ENCODE results near the gene ZNF609.
"Not testable (repeated sequence)": the region's sequence is repeated elsewhere in the genome, so short reads cannot be mapped to it uniquely, and the experiment has no call there.

The ZNF609 gene

DNA sequence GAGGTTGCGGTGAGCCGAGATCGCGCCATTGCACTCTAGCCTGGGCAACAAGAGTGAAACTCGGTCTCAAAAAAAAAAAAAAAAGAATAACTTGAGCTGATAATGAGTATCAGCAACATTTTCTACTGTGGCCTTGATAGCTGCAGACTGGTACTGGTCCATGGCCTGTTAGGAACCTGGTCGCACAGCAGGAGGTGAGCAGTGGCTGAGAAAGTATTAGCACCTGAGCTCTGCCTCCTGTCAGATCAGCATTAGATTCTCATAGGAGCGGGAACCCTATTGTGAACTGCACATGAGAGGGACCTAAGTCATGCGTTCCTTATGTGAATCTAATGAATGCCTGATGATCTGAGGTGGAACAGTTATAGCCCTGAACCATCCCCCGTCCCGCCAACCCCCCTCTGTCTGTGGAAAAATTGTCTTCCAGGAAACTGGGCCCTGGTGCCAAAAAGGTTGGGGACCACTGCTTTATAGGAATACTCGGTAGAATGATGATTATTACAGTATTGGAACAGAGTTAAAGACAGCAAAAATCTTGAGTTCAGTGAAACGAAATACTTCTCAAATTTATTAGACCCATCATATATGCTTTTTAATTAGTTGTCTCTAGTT is 126.0 kb downstream of the ZNF609 start:
- no peak for DNase-seq (ENCODE audit: low read depth in 2 of 2)

DNA sequence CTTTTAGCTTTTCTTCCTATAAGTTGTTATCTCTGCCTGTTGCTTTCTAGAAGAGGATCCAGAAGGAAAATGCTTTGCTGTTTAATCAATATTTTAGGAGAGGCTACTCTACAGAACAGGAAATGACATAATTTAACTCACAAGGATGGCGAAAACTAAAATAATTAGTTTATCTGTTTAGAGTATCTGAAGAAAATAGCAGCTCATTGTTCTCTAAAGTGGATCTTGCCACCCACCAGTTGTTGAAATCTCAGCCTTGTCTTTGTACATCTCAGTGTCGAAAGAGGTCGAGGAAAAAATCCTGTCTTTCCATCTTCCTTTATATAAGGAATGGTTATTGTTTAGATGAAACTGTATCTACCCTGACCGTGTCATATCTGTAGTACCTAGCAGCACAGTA is 126.6 kb downstream of the ZNF609 start:
- no peak for DNase-seq (ENCODE audit: low read depth in 2 of 2)

- no peak for DNase-seq (ENCODE audit: low read depth in 2 of 2)
Measured at GRCh38 chr15:64589435-64590084, 129.2 kb downstream of the ZNF609 start.

GRCh38 chr15:64592845-64593244 is 132.5 kb downstream of the ZNF609 start:
- DNase-seq (ENCODE audit: low read depth in 2 of 2): not testable (repeated sequence)

DNA sequence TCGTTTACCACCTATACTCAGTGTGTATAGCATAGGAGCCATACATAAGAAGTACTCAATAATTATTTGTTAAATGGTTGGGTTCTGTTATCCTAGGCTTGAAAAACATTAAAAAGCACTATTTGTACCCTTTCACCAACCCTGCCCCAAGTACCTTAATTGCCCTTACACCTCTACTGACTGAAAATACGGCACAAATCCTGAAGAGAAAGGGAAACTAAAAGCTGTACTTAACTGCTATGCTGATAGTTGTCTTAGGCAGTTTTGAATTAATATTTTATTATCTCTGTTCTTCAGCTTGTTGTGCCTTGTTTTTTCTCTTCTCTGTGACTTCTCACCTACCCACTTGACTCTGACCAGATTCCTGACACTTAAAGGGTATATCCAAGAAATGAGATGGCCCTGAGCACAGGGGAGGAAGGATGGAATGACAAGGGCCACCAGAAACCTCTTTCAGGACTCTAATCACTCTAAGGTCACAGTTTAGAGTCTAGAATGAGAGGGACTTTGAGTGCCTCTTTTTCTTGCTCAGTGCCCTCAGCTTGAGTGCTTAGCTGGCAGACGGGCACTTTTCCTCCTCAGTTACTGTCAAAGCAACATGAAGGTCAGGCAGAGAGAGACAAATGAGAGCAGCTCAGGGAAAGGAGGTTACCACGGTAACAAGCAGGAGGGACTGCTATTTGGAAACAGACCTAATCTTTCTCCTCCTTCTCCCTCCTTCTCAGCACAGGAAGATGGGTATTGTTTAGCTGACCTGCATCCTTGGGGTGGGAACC is 136.5 kb downstream of the ZNF609 start:
- no peak for DNase-seq (ENCODE audit: low read depth in 2 of 2)

GRCh38 chr15:64597477-64597822 is 137.1 kb downstream of the ZNF609 start:
- DNase-seq (ENCODE audit: low read depth in 2 of 2): no peak

DNA sequence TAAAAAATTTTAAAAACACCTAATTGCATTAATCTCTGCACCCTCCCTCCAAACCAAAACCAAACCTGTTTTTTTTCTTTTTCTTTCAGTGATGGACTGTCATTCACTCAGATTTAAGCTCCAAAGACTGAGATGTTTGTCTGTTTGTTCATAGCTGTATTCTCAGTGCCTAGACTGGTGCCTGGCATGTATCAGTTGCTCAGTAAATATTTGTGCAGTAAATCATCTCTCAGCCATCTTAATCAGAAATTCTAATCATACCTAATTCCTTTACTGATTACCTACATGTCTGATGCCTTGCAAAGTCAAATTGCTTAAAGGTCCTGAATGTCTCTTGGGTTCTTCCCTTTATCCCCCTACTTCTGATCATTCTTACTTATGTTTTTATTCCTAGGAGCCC is 138.8 kb downstream of the ZNF609 start:
- no peak for DNase-seq (ENCODE audit: low read depth in 2 of 2)

DNA sequence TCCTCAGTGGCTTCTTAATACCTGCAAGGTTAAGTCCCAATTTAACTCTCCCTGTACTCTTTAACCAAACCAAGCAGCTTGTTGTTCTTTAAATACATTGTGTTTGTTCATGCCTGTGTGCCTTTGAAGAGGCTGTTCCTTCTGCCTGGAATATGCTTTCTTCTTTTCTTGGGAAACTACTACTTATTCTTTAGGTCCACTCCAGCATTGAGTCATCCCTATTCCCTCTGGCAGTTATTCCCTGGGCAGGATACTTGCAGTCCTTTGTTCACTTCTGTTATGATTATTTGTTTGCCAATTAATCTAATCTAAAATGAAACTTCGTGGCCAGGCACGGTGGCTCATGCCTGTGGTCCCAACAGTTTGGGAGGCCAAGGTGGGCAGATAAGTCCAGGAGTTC is 139.3 kb downstream of the ZNF609 start:
- no peak for DNase-seq (ENCODE audit: low read depth in 2 of 2)

DNA sequence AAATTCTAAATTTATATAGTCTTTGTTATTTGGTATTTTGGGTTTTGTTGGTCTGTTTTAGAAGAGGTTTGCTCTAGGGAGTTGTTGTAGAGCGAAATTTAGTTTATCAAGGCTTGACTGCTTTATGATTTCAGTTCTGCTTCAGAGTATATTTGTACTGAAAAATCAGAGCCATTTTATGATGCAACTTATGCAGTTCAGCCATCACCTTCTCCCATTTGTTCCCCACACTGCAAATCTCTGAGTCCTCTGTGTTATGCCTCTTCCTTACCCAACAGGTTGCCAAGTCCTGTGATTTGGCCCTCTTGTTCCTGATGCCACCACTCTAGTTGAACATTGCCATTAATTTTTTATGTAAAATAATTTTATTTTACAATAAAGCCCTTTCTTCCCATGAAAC is 140.4 kb downstream of the ZNF609 start:
- DNase-seq (ENCODE audit: low read depth in 2 of 2): no peak

GRCh38 chr15:64604319-64604718 is 143.9 kb downstream of the ZNF609 start:
- DNase-seq (ENCODE audit: low read depth in 2 of 2): no peak

DNA sequence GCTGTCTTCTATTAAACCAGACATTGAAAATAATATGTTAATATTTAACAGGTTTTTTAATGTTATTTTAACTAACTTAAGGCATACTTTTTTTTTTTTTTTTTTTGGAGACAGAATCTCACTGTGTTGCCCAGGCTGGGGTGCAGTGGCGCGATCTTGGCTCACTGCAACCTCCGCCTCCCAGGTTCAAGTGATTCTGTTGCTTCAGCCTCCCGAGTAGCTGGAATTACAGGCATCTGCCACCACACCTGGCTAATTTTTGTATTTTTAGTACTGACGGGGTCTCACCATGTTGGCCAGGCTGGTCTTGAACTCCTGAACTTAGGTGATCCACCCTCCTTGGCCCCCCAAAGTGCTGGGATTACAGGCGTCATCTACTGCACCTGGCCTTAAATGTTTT is 147.0 kb downstream of the ZNF609 start:
- not testable (repeated sequence) for DNase-seq (ENCODE audit: low read depth in 2 of 2)

GRCh38 chr15:64610257-64610919 is 150.0 kb downstream of the ZNF609 start:
- DNase-seq (ENCODE audit: low read depth in 2 of 2): no peak

DNA sequence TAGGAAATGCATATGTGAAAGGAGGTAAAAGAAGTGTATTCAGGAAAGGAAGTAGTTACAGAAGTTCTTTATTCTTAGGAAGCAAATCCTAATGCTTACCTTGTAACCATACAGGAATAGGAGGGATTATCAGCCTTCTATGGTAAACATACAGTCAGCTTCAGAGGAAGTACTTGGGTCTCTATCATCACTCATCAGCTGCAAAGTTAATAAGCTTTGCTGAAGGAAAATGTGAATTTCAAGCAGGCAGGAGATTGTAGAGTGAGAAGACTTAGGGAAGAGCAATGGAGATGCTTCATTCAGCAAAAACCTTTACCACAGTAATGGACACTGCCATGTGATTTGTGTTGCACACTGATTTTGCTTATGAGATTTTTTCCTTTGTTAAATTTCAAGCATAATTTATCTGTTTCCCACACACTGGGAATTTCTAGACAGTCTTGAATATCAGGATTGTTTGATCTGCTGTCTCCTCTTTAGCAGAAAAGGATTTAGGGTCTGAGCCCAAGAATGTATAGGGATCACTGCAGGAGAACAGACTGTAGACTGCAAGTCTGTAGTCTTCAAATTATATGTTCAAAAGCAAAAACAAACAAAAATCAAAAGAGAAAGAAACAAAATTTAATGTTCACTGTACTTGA is 150.8 kb downstream of the ZNF609 start:
- no peak for DNase-seq (ENCODE audit: low read depth in 2 of 2)

GRCh38 chr15:64614519-64614918 is 154.1 kb downstream of the ZNF609 start:
- DNase-seq (ENCODE audit: low read depth in 2 of 2): no peak

- no peak for DNase-seq (ENCODE audit: low read depth in 2 of 2)
Measured at GRCh38 chr15:64617727-64618126, 157.3 kb downstream of the ZNF609 start.

GRCh38 chr15:64618138-64618537 is 157.8 kb downstream of the ZNF609 start:
- DNase-seq (ENCODE audit: low read depth in 2 of 2): no peak

- no peak for DNase-seq (ENCODE audit: low read depth in 2 of 2)
Measured at GRCh38 chr15:64618540-64618939, 158.2 kb downstream of the ZNF609 start.

GRCh38 chr15:64619880-64620839 is 159.8 kb downstream of the ZNF609 start:
- DNase-seq (ENCODE audit: low read depth in 2 of 2): no peak

GRCh38 chr15:64621056-64621455 is 160.7 kb downstream of the ZNF609 start:
- no peak for DNase-seq (ENCODE audit: low read depth in 2 of 2)

DNA sequence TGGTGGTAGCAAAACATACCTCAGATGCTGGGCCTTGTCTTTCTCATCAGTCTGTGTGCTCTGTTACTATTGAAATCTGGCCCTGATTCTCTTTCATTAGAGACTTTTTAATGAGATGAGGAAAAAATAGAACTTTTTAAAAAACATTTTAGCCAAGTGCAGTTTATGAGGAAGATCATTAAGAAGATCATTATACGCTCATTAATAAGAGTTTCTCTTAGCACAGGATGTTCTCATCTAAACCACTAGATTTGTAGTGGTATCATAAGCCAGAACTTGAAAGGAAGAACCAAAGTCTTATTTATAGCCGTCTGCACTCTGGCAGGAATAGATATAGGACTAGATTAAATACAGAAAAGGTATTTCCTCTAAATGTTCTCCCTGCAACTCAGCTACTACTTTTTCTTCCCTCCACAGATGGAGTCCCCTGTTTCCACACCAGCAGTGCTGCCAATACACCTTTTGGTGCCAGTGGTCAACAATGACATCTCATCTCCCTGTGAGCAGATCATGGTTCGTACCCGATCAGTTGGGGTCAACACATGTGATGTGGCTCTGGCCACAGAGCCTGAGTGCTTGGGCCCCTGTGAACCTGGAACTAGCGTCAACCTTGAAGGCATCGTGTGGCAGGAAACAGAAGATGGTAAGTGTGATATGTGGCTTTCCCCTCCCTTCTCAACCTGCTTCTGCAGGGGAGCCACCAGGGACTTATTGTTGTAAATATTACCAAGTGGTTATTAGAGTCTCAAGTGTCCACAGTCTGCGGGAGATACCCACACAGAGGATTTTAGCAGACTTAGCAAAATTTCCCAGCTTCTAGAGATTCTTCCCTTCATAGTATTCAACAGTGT is 162.3 kb downstream of the ZNF609 start:
- peak in 1 of 2 donors; percentile 8 for DNase-seq (ENCODE audit: low read depth in 2 of 2)

All from stimulated activated CD4-positive, alpha-beta T cell treated with anti-CD3 and anti-CD28 coated beads, Interleukin-1b, Interleukin-23, amount 100 ng/mL, for 1 hour (primary cell).